Lung (tissue), 12 donors: Measurements from ENCODE around the gene KRTAP10-5. TPM values are rescaled to one million over a fixed set of nuclear protein-coding genes. Genes with fewer than 3 reads are reported as not detected.

ENCODE experiments used
- ATAC-seq: fragments of 200-7000 bp; cut with Tn5 transposase; one replicate; pipeline ENCODE4 v1.9.1; 2020; ENCODE audit warnings: moderate number of reproducible peaks; ENCODE audit not compliant: insufficient read depth, low FRiP score
- DNase-seq, 3 donors: peaks; one replicate each; pipeline ENCODE4 v3.0.0-alpha.2; 2013 to 2017
- H3K27ac ChIP-seq, 2 donors: one replicate each; pipeline ENCODE4 v1.5.1; 2013; ENCODE audit warnings: mild to moderate bottlenecking in 2 of 2, moderate library complexity in 2 of 2, control low read depth in 1 of 2, inconsistent platforms in 1 of 2, low read depth in 1 of 2, low read length in 1 of 2
- H3K27me3 ChIP-seq, 3 donors: one replicate each; pipeline ENCODE4 v1.5.1; 2013; ENCODE audit warnings: low read length in 2 of 3; ENCODE audit not compliant: control insufficient read depth in 3 of 3, insufficient read depth in 3 of 3
- H3K36me3 ChIP-seq, 4 donors: one replicate each; pipeline ENCODE4 v1.5.1; 2013; ENCODE audit warnings: low read length in 4 of 4, mild to moderate bottlenecking in 1 of 4, moderate library complexity in 1 of 4; ENCODE audit not compliant: control insufficient read depth in 4 of 4, insufficient read depth in 4 of 4
- H3K4me1 ChIP-seq, 5 donors: one replicate each; pipeline ENCODE4 v1.5.1; 2013; ENCODE audit warnings: low read length in 5 of 5, mild to moderate bottlenecking in 2 of 5, moderate library complexity in 1 of 5; ENCODE audit not compliant: control insufficient read depth in 5 of 5, insufficient read depth in 5 of 5
- H3K4me3 ChIP-seq: one replicate; pipeline ENCODE4 v1.5.1; 2013; ENCODE audit warnings: mild to moderate bottlenecking, control low read depth, moderate library complexity
- H3K9ac ChIP-seq, 2 donors: one replicate each; pipeline ENCODE4 v1.5.1; 2013; ENCODE audit warnings: low read length in 2 of 2, control low read depth in 1 of 2; ENCODE audit not compliant: insufficient read depth in 1 of 2
- H3K9me3 ChIP-seq, 4 donors: one replicate each; pipeline ENCODE4 v1.5.1; 2013; ENCODE audit warnings: low read length in 3 of 4, mild to moderate bottlenecking in 1 of 4, moderate library complexity in 1 of 4; ENCODE audit not compliant: control insufficient read depth in 4 of 4, insufficient read depth in 3 of 4
- CTCF ChIP-seq: IDR thresholded peaks from 2 replicates; pipeline ENCODE4 v1.5.1; 2012; ENCODE audit warnings: mild to moderate bottlenecking; ENCODE audit errors: control extremely low read depth, extremely low read depth
- WGBS, 2 donors: extraction: QIAGEN DNeasy Blood & Tissue Kit; methylation state at CpG; one replicate each; pipeline ENCODE4 v1.1.7; 2013; 5-methylcytosine and 5-hydroxymethylcytosine counted together
- polyA plus RNA-seq, 2 donors: library from polyadenylated mRNA; stranded (reverse); fragments of 200-250 nt; gene quantifications; one replicate each; pipeline ENCODE4 v1.2.1, GENCODE V29; 2013
- total RNA-seq, 2 donors: library from RNA; depleted of rRNA in 1 of 2; stranded (reverse); fragments of >200 nt in 1 of 2; gene quantifications; one replicate each; pipeline ENCODE4 v1.2.1, GENCODE V29; 2014 to 2021
- donor health status: control.
- donor health status: control.
- donor health status: Bipolar disorder and iron deficiency.
- donor health status: healthy.
- donor health status: DM: yes; HTN: yes; CAD: no.

The KRTAP10-5 gene
- total and polyA plus RNA-seq, 4 donors: not detected

DNA sequence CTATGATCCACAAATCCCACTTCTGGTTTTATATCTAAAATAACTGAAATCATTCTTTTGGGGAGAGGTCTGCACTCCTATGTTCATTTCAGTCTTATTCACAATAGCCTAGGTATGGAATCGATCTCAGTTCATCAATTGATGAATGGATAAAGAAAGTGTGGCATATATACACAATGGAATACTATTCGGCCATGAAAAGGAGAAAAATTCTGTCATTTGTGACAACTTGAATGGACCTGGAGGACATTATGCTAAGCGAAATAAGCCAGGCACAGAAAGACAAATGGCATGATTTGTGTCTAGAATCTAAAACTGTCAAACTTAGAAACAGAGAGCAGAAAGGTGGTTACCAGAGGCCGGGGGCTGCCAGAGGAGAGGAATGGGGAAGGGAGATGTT lies 26.1 kb upstream of the KRTAP10-5 start:
- Histone ChIP-seq H3K9ac (no peak overlapping the region), H3K4me3 (no peak overlapping the region), H3K27ac (no peak overlapping the region), H3K9me3 (peaks cover 0 to 10% (median 3%) of the 10 kb centered on the region in 4 donors), H3K4me1 (no peaks in the 10 kb centered on the region), H3K27me3 (no peaks in the 10 kb centered on the region), H3K36me3 (no peaks in the 10 kb centered on the region)
- DNase-seq: no peak
- 78 to 88% methylated on average over 4 of the region's 4 CpGs for WGBS, 2 donors
- ATAC-seq: no peak
- TF ChIP-seq CTCF: no peak

DNA sequence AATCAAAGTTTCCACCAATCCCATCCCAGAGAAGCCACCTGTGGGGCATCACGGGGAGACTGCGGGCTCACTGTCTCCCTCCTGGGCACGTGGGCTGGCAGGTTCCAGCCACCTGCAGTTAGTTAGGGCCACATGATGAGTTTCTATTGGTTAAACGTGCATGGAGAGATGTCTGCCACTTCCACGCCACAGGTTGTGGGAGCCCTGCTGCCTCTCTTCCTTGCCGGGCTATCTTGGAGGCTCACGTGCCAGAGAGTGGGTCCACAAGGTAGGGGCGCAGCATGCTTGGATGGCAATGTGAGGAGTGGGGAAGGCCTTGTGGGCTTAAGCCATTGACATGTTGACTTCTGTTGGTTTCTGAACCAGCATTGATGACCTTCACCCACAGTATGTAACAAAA lies 23.5 kb upstream of the KRTAP10-5 start:
- ATAC-seq: no peak
- no peaks in the 10 kb centered on the region for H3K27me3 ChIP-seq
- peaks cover 0 to 3% (median under 1%) of the 10 kb centered on the region in 4 donors for H3K9me3 ChIP-seq
- 87 to 91% methylated on average over 8 of the region's 8 CpGs for WGBS, 2 donors
- no peaks in the 10 kb centered on the region for H3K36me3 ChIP-seq
- no peak for TF ChIP-seq CTCF
- H3K4me3 ChIP-seq: no peak overlapping the region
- H3K27ac ChIP-seq: no peak overlapping the region
- no peak for DNase-seq
- H3K4me1 ChIP-seq: no peaks in the 10 kb centered on the region
- no peak overlapping the region for H3K9ac ChIP-seq

DNA sequence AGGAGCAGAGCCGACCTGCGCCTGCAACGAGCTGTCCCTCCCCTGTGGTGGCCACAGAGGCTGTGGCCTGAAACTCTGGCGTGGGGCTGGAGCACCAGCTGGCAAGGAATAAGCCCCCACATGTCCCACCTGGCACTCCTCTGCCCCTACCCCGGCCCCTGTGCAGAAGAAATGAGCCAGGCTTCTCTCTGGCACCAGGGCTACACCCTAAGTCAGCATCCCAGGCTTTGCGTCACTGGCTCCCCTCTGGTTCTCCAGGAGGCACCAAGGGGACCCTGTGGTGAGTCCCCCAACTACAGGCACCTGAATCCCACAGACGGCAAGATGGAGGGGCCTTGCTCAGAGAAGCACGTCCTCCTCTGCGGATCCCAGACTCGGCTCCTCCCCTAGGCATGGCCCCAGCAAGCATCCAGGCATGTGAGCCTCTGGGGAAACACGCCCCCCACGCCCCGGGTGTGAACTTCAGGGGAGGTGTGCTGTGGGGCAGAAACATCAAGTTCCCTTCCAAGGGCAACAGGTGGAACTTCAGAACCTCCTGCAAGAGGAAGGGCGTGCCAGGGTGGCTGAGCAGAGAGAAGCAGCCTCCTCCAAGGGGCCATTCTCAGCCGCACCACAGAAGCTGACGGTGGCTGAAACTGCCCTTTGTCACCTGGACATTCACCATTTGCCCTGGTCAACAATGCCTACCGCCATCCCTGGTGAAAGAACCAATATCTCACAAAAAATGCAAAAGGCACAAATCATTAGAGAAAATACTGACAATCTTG lies 22.9 kb upstream of the KRTAP10-5 start:
- H3K4me3 ChIP-seq: no peak overlapping the region
- H3K36me3 ChIP-seq: no peaks in the 10 kb centered on the region
- H3K9me3 ChIP-seq: peaks cover 0 to 3% (median 0%) of the 10 kb centered on the region in 4 donors
- H3K4me1 ChIP-seq: no peaks in the 10 kb centered on the region
- 57 to 70% methylated on average over 17 of the region's 17 CpGs for WGBS, 2 donors
- ATAC-seq (no peak), DNase-seq (no peak)
- no peak overlapping the region for H3K9ac ChIP-seq
- no peaks in the 10 kb centered on the region for H3K27me3 ChIP-seq
- no peak for TF ChIP-seq CTCF
- H3K27ac ChIP-seq: no peak overlapping the region

DNA sequence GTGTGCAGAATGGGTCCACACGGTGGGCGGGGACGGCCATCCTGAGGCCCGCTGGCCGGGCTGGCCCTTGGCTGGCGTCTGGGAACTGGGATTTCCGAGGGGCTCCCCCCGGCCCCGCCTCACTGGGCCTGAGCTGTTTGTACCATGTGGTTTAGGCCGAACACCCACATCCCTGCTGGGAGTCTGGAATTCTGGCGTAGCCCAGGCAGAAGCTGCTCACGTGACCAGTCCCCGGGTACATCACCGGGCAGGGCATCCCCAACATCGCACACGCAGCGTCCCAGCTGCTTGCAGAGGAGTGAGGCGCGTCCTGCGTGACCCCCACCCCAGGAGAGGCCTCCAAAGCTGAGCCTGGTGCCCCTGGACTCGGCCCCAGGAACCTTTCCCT lies 22.1 kb upstream of the KRTAP10-5 start:
- Histone ChIP-seq H3K9ac (no peak overlapping the region), H3K27ac (no peak overlapping the region), H3K36me3 (no peaks in the 10 kb centered on the region), H3K27me3 (no peaks in the 10 kb centered on the region), H3K4me3 (no peak overlapping the region), H3K9me3 (peaks cover 0 to 3% (median 0%) of the 10 kb centered on the region in 4 donors), H3K4me1 (no peaks in the 10 kb centered on the region)
- TF ChIP-seq CTCF: no peak
- WGBS, 2 donors: 80 to 88% methylated on average over 20 of the region's 21 CpGs
- ATAC-seq (no peak), DNase-seq (no peak)
